Ovary (tissue), 3 donors: Measurements from ENCODE around the gene CDH20.

Source experiments
- CTCF ChIP-seq, 3 donors: fragments of 450-650 bp in 2 of 3; fragments of 200-600 bp in 1 of 3; IDR thresholded peaks; one replicate each; pipeline versions ENCODE4 v1.5.1 to v1.8.0; 2016 to 2022; ENCODE audit warnings: antibody characterized with exemption in 3 of 3, mild to moderate bottlenecking in 1 of 3
- POLR2A ChIP-seq: fragments of 450-650 bp; IDR thresholded peaks from one replicate; pipeline ENCODE4 v1.6.1; 2017; ENCODE audit warnings: antibody characterized with exemption, mild to moderate bottlenecking, moderate library complexity
- donor health status: DM: no; HTN: no; CAD: no.

DNA sequence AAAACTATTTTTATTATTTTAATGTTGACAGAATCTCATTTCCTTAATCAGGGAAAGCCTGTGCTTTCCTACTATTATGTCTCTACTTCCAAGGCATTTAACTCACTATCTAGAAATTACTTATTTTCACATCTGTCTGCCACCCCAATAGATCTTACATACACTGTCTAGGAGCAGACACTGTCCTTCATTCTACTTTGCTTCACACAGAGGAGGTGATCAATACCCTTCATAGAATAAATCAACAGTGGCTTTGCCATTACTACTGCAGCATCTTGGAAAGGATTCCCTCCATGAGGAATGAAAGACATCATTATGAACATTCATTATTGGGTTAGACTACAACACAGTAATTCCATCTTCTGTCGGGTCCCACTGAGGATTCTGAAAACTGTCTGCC, 31.7 kb downstream of the CDH20 start:
- no peak for TF ChIP-seq CTCF (IDR thresholded peaks at IDR 0.05)
- TF ChIP-seq POLR2A, result no peak
